CD4-positive, alpha-beta T cell treated with Interferon alpha-2 for 1 hour (primary cell): Measurements from ENCODE around the gene EBF3.

ENCODE experiments used
- DNase-seq, 2 donors: peaks; one replicate each; pipeline ENCODE4 v3.0.0-alpha.2; 2020 to 2022

EBF3 gene

GRCh38 chr10:129971381-129972144 lies 7.5 kb upstream of the EBF3 start:
- DNase-seq, result peak in 1 of 2 donors; percentile 27

- no peak for DNase-seq
Observed at GRCh38 chr10:129970465-129971364, 6.6 kb upstream of the EBF3 start.

GRCh38 chr10:129969911-129970464 lies 5.9 kb upstream of the EBF3 start:
- no peak for DNase-seq

GRCh38 chr10:129969184-129969910 lies 5.3 kb upstream of the EBF3 start:
- DNase-seq, result no peak

- DNase-seq, result no peak
Observed at GRCh38 chr10:129968853-129969183, 4.7 kb upstream of the EBF3 start.

- no peak for DNase-seq
Observed at GRCh38 chr10:129968020-129968852, 4.2 kb upstream of the EBF3 start.

- DNase-seq, result no peak
Observed at GRCh38 chr10:129967579-129968019, 3.5 kb upstream of the EBF3 start.

- no peak for DNase-seq
Observed at GRCh38 chr10:129966889-129967578, 3.0 kb upstream of the EBF3 start.

GRCh38 chr10:129966370-129966888 lies 2.4 kb upstream of the EBF3 start:
- DNase-seq, result no peak

- DNase-seq, result no peak
Observed at GRCh38 chr10:129965959-129966358, 1.9 kb upstream of the EBF3 start.

GRCh38 chr10:129965425-129965808 lies 1.3 kb upstream of the EBF3 start:
- DNase-seq, result no peak

- no peak for DNase-seq
Observed at GRCh38 chr10:129964611-129965424, 744 bp upstream of the EBF3 start.

- DNase-seq, result no peak
Observed at GRCh38 chr10:129962872-129963640, 1.0 kb downstream of the EBF3 start.

GRCh38 chr10:129962031-129962871 lies 1.8 kb downstream of the EBF3 start:
- DNase-seq, result no peak

GRCh38 chr10:129961157-129961701 lies 2.8 kb downstream of the EBF3 start:
- no peak for DNase-seq

GRCh38 chr10:129960481-129961156 lies 3.5 kb downstream of the EBF3 start:
- DNase-seq, result no peak
